ENCODE data around the gene RPS15.

Gene RPS15

DNA sequence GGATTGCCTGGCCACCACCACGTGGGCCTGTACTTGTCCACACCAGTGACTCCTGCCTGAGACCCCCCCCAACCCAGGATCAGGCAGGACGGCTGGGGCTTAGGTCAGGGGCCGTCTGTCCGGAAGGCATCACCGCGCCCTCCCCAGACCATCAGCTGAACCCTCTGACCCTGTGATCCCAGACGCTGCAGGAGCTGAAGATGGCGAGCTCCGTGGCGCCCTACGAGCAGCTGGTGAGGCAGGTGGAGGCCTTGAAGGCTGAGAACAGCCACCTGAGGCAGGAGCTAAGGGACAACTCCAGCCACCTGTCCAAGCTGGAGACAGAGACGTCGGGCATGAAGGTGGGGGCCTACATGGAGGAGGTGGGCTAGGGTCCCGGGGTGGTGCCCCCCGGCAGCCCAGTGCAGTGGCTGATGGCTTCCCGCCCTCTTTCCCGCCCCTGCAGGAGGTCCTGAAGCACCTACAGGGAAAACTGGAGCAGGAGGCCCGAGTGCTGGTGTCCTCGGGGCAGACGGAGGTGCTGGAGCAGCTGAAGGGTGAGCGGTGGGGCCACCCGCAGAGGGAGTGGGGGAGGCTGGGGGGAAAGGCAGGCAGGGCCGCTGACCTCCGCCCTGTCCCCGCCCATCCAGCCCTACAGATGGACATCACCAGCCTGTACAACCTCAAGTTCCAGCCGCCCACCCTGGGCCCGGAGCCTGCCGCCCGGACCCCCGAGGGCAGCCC is 14.8 kb downstream of the RPS15 start:
- H2AFZ ChIP-seq (ENCODE audit: low read depth): no peak overlapping the region
- no peaks in the 10 kb centered on the region; the same call in 1 of the 2 replicates for H4K20me1 ChIP-seq (ENCODE audit: insufficient read depth)
- no peaks in the 10 kb centered on the region for H3K79me2 ChIP-seq (ENCODE audit: insufficient read depth, low read depth)
- H3K27me3 ChIP-seq (ENCODE audit: insufficient read depth, low read depth): peaks cover 88% of the 10 kb centered on the region
- TF ChIP-seq, protein P1, sequence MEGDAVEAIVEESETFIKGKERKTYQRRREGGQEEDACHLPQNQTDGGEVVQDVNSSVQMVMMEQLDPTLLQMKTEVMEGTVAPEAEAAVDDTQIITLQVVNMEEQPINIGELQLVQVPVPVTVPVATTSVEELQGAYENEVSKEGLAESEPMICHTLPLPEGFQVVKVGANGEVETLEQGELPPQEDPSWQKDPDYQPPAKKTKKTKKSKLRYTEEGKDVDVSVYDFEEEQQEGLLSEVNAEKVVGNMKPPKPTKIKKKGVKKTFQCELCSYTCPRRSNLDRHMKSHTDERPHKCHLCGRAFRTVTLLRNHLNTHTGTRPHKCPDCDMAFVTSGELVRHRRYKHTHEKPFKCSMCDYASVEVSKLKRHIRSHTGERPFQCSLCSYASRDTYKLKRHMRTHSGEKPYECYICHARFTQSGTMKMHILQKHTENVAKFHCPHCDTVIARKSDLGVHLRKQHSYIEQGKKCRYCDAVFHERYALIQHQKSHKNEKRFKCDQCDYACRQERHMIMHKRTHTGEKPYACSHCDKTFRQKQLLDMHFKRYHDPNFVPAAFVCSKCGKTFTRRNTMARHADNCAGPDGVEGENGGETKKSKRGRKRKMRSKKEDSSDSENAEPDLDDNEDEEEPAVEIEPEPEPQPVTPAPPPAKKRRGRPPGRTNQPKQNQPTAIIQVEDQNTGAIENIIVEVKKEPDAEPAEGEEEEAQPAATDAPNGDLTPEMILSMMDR (conservative IDR thresholded peaks at IDR 0.05; ENCODE audit: low read depth, low read length): no peak
- no peaks in the 10 kb centered on the region for H3K36me3 ChIP-seq (ENCODE audit: insufficient read depth)
- no peak overlapping the region; the same call in 1 of the 2 replicates for H3K4me2 ChIP-seq
- H3K4me3 ChIP-seq (IDR thresholded peaks at IDR 0.05; ENCODE audit: insufficient read depth, low read depth, low read length): no peak overlapping the region
- peaks cover 17% of the 10 kb centered on the region for H3K4me1 ChIP-seq (ENCODE audit: low read depth, poor library complexity, severe bottlenecking)
- H3K27ac ChIP-seq: no peak overlapping the region
- no peak overlapping the region for H3K9ac ChIP-seq

DNA sequence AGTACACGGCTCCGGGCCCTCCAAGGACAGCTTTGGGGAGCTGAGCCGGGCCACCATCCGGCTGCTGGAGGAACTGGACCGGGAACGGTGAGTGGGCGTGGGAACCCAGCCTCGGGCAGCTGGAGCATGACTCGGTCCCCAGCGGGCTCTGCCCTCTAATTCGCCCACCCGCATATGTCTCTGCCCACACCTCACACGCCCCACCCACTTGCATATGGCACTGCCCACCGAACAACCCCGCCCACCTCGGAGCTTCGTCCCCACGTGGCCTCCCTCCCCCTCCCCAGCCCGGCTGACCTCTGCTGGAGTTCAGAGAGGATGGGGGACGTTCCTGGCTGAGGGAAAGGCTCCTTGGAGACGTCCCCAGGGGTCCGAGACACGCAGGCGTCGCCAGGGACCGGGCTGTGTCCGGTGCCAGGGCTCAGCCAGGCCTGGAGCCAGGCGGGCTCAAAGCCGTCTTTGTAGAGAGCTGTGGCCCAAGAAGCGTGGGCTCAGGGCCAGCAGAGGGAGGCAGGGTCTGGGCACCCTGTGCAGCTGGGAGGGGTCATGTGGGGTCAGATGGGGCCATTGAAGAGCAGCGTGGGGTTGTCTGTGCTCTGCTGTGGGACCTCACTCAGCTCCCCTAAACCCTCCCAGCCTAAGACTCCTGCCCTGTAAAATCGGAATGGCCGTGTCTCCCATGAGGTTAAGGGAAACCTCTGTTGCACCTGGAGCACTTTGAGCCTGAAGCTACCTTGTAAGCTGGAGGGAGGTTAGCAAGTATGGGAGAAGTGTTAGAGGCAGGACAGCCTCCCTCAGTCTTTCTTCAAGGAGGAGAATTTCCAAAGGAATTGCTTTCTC is 15.5 kb downstream of the RPS15 start:
- Histone ChIP-seq H3K4me2 (no peak overlapping the region; the same call in 1 of the 2 replicates), H3K9ac (no peak overlapping the region), H3K36me3 (ENCODE audit: insufficient read depth) (no peaks in the 10 kb centered on the region), H4K20me1 (ENCODE audit: insufficient read depth) (no peaks in the 10 kb centered on the region; the same call in 1 of the 2 replicates), H3K27ac (no peak overlapping the region), H3K79me2 (ENCODE audit: insufficient read depth, low read depth) (no peaks in the 10 kb centered on the region), H3K27me3 (ENCODE audit: insufficient read depth, low read depth) (peaks cover 88% of the 10 kb centered on the region), H3K4me3 (IDR thresholded peaks at IDR 0.05; ENCODE audit: insufficient read depth, low read depth, low read length) (no peak overlapping the region), H3K4me1 (ENCODE audit: low read depth, poor library complexity, severe bottlenecking) (peaks cover 17% of the 10 kb centered on the region), H2AFZ (ENCODE audit: low read depth) (no peak overlapping the region)
- TF ChIP-seq, protein P1 (conservative IDR thresholded peaks at IDR 0.05; ENCODE audit: low read depth, low read length): no peak

DNA sequence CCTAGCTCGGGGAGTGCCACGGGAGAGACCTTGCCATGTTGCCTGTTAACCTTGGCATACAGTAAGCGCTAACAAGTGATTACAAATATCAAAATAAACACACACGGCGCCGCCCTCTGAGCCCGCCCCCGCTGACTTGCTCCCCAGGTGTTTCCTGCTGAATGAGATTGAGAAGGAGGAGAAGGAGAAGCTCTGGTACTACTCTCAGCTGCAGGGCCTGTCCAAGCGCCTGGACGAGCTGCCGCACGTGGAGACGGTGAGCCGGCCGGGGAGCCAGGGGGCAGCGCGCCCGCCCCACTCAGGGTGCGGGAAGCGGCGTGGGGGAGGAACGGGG is 16.8 kb downstream of the RPS15 start:
- TF ChIP-seq, protein P1 (conservative IDR thresholded peaks at IDR 0.05; ENCODE audit: low read depth, low read length): no peak
- H3K4me1 ChIP-seq (ENCODE audit: low read depth, poor library complexity, severe bottlenecking): peaks cover 17% of the 10 kb centered on the region
- H4K20me1 ChIP-seq (ENCODE audit: insufficient read depth): no peaks in the 10 kb centered on the region
- no peaks in the 10 kb centered on the region for H3K36me3 ChIP-seq (ENCODE audit: insufficient read depth)
- no peak overlapping the region for H3K4me3 ChIP-seq (IDR thresholded peaks at IDR 0.05; ENCODE audit: insufficient read depth, low read depth, low read length)
- H3K27me3 ChIP-seq (ENCODE audit: insufficient read depth, low read depth): peaks cover 88% of the 10 kb centered on the region
- no peaks in the 10 kb centered on the region for H3K79me2 ChIP-seq (ENCODE audit: insufficient read depth, low read depth)
- H3K4me2 ChIP-seq: peak overlapping the region; percentile 67
- no peak overlapping the region for H3K9ac ChIP-seq
- H3K27ac ChIP-seq: no peak overlapping the region
- H2AFZ ChIP-seq (ENCODE audit: low read depth): peak overlapping the region; percentile 66; the same call in 1 of the 2 replicates

DNA sequence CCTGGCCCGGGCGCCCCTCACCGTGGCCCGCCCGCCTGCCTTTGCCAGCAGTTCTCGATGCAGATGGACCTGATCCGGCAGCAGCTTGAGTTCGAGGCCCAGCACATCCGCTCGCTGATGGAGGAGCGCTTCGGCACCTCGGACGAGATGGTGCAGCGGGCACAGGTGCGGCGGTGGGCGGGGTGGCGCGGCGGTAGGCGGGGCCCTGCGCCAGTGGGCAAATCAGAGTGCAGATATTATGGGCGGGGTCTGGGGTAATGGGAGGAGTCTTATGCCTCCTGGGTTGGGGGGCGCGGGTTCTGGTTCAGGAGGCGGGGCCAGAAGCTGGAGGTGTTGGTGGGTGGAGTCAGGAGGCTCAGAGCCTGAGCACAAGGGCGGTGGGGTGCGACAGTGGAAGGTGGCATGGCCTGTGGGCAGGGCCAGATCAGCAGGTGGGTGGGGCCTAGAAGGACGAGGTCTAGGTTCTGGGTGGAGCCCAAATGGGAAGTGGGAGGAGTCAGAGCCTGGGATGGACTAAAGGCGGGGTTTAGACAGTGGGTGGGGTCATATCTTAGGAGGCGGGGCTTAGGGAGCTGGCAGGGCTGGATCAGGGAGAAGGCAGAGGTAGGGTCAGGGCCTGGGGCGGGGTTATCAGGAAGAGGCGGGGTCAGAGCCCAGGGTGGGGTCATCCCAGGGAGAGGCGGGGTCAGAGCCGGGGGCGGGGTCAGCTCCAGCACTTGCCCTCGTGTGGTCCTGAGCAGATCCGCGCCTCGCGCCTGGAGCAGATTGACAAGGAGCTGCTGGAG is 17.3 kb downstream of the RPS15 start:
- H4K20me1 ChIP-seq (ENCODE audit: insufficient read depth): no peaks in the 10 kb centered on the region
- TF ChIP-seq, protein P1 (conservative IDR thresholded peaks at IDR 0.05; ENCODE audit: low read depth, low read length): no peak

More for the DNA sequence above, 17.3 kb downstream of the RPS15 start:
- Histone ChIP-seq H3K27me3 (ENCODE audit: insufficient read depth, low read depth) (peaks cover 88% of the 10 kb centered on the region), H3K27ac (no peak overlapping the region), H3K4me3 (IDR thresholded peaks at IDR 0.05; ENCODE audit: insufficient read depth, low read depth, low read length) (no peak overlapping the region), H3K36me3 (ENCODE audit: insufficient read depth) (no peaks in the 10 kb centered on the region), H2AFZ (ENCODE audit: low read depth) (peak overlapping the region; percentile 66; the same call in 1 of the 2 replicates), H3K4me2 (peak overlapping the region; percentile 67), H3K79me2 (ENCODE audit: insufficient read depth, low read depth) (no peaks in the 10 kb centered on the region), H3K9ac (no peak overlapping the region), H3K4me1 (ENCODE audit: low read depth, poor library complexity, severe bottlenecking) (peaks cover 17% of the 10 kb centered on the region)

All from KMS-11 (cell line).